ENCODE results near the gene RBM25.

GRCh38 chr14:73145371-73145770, 87.0 kb downstream of the RBM25 start:
- TF ChIP-seq CTCF (IDR thresholded peaks at IDR 0.05) (no peak), POLR2A (IDR thresholded peaks at IDR 0.05) (no peak), POLR2AphosphoS5 (IDR thresholded peaks at IDR 0.05) (no peak)
